ENCODE data around the gene TMED1. TPM values are rescaled to one million over a fixed set of nuclear protein-coding genes. Genes with fewer than 3 reads are reported as not detected.

Gene TMED1
- total and polyA plus RNA-seq, 2 of the 8 experiments (the other 6 are each of a cell fraction or from before 2014, with no cell fraction given): 26.9 to 31.9 TPM

GRCh38 chr19:10826846-10827245 lies 9.2 kb downstream of the TMED1 start:
- Histone ChIP-seq H3K18ac (ENCODE audit: extremely low read depth, low read length) (no peak overlapping the region), H4K91ac (replicated peaks; ENCODE audit: insufficient read length, low read length) (no peak overlapping the region), H3K4me3 (ENCODE audit: extremely low read depth in 1 of 4, insufficient read depth in 2 of 4, low read depth in 3 of 4, low read length in 4 of 4) (no peak overlapping the region), H2BK120ac (replicated peaks; ENCODE audit: low read depth, low read length) (no peak overlapping the region), H3K4me2 (ENCODE audit: insufficient read depth in 1 of 2, low read depth in 2 of 2, low read length in 2 of 2) (no peak overlapping the region), H2BK5ac (ENCODE audit: low read depth, low read length) (no peak overlapping the region), H3K4ac (replicated peaks; ENCODE audit: insufficient read length, low read depth, low read length) (no peak overlapping the region), H3K36me3 (ENCODE audit: control insufficient read depth in 2 of 4, insufficient read depth in 4 of 4, low read length in 3 of 4) (peaks cover 12 to 30% (median 23%) of the 10 kb centered on the region in 4 experiments; a peak in 6 of 8 replicates), H2BK15ac (ENCODE audit: low read length) (no peak overlapping the region), H3K14ac (ENCODE audit: insufficient read length) (no peak overlapping the region), H3K27ac (ENCODE audit: low read depth, low read length) (no peak overlapping the region), H3K9ac (replicated peaks in 1 of 4; ENCODE audit: extremely low read depth in 1 of 4, low read depth in 3 of 4, low read length in 3 of 4) (no peak overlapping the region), H2BK20ac (ENCODE audit: low read length) (no peak overlapping the region), H4K20me1 (replicated peaks in 1 of 2; ENCODE audit: control insufficient read depth in 1 of 2, insufficient read depth in 2 of 2, low read length in 2 of 2) (peaks cover 0 to 3% of the 10 kb centered on the region in 2 experiments), H3K79me2 (ENCODE audit: control insufficient read depth in 1 of 2, insufficient read depth in 2 of 2, low read length in 2 of 2) (no peaks in the 10 kb centered on the region), H2AK5ac (ENCODE audit: low read depth, low read length) (no peak overlapping the region), H3K23ac (ENCODE audit: insufficient read length) (no peak overlapping the region), H3K56ac (replicated peaks; ENCODE audit: insufficient read length, low read depth, low read length) (no peak overlapping the region), H3K27me3 (replicated peaks in 1 of 4; ENCODE audit: control insufficient read depth in 3 of 4, extremely low read depth in 1 of 4, insufficient read depth in 3 of 4, low read length in 3 of 4) (no peaks in the 10 kb centered on the region), H3K23me2 (ENCODE audit: low read depth, low read length) (no peaks in the 10 kb centered on the region), H3K79me1 (ENCODE audit: low read depth, low read length) (no peaks in the 10 kb centered on the region), H2BK12ac (ENCODE audit: low read depth, low read length) (no peak overlapping the region), H3K4me1 (replicated peaks in 1 of 4; ENCODE audit: control insufficient read depth in 3 of 4, insufficient read depth in 4 of 4, low read length in 3 of 4) (no peaks in the 10 kb centered on the region), H3K9me3 (ENCODE audit: insufficient read depth in 2 of 2, low read depth in 1 of 2, low read length in 1 of 2) (no peaks in the 10 kb centered on the region), H4K5ac (ENCODE audit: insufficient read length, low read depth, low read length) (no peak overlapping the region), H2AFZ (ENCODE audit: low read length) (no peak overlapping the region), H4K8ac (ENCODE audit: extremely low read depth, insufficient read depth, low read length) (no peak overlapping the region)
- no peak for TF ChIP-seq RAD21 (IDR thresholded peaks at IDR 0.05 in 1 of 2, conservative IDR thresholded peaks at IDR 0.05 in 1 of 2; ENCODE audit: low read depth in 2 of 2, low read length in 2 of 2)
- TF ChIP-seq GTF2F1 (IDR thresholded peaks at IDR 0.05; ENCODE audit: borderline replicate concordance, low read depth, low read length): no peak
- no peak for TF ChIP-seq SIN3A (conservative IDR thresholded peaks at IDR 0.05 in 1 of 2, IDR thresholded peaks at IDR 0.05 in 1 of 2; ENCODE audit: low read depth in 1 of 2, low read length in 2 of 2)
- TF ChIP-seq BACH1 (IDR thresholded peaks at IDR 0.05; ENCODE audit: low read length): no peak
- no peak for TF ChIP-seq CBX8 (IDR thresholded peaks at IDR 0.05; ENCODE audit: borderline replicate concordance, low read depth, low read length)
- no peak for TF ChIP-seq RBBP5 (IDR thresholded peaks at IDR 0.05; ENCODE audit: borderline replicate concordance, low read depth, low read length)
- no peak for TF ChIP-seq CTBP2 (IDR thresholded peaks at IDR 0.05; ENCODE audit: borderline replicate concordance, insufficient read depth, insufficient read length, low read length)
- TF ChIP-seq CEBPB (IDR thresholded peaks at IDR 0.05; ENCODE audit: low read depth, low read length): no peak
- no peak for TF ChIP-seq BCL11A (IDR thresholded peaks at IDR 0.05; ENCODE audit: low read depth in 2 of 2, low read length in 2 of 2)
- TF ChIP-seq KDM5A (IDR thresholded peaks at IDR 0.05; ENCODE audit: low read length): no peak
- TF ChIP-seq HDAC6 (IDR thresholded peaks at IDR 0.05; ENCODE audit: low read depth, low read length): no peak
- TF ChIP-seq ASH2L (IDR thresholded peaks at IDR 0.05; ENCODE audit: low read length): no peak
- FAIRE-seq (no peak), DNase-seq (ENCODE audit: low read depth in 1 of 2, low spot score in 2 of 2) (no peak)
- CTCF ChIA-PET (ENCODE audit: partially characterized antibody): interaction anchor here (0.7 to 4.8 kb wide), 6 partner anchors 15 to 58 kb away, joined by 3 to 20 read pairs (median 4); no protein-coding TSS in a partner anchor
- POLR2A ChIA-PET (ENCODE audit: partially characterized antibody): no interaction called here
- 92% methylated on average over 6 of the region's 6 CpGs; no CpG with 5 or more reads in 1 of the 2 experiments for WGBS, 2 experiments (ENCODE audit: extremely low coverage in 1 of 2, insufficient coverage in 1 of 2, insufficient read length in 1 of 2, insufficient replicate concordance in 2 of 2, low coverage in 1 of 2, low lambda C conversion rate in 2 of 2, missing lambda C conversion rate in 1 of 2)
